ENCODE data around the gene ERC2. TPM values are rescaled to one million over a fixed set of nuclear protein-coding genes. Genes with fewer than 3 reads are reported as not detected.

The ERC2 gene
- polyA plus RNA-seq, 2 of the 4 experiments (the other 2 are of a cell fraction) = 0.16 TPM; not detected in 1

- TF ChIP-seq HEYL (CRISPR knock-in tag; IDR thresholded peaks at IDR 0.05) = no peak
- no peak for TF ChIP-seq HOXB13 (CRISPR knock-in tag; IDR thresholded peaks at IDR 0.05; ENCODE audit: low read depth)
- TF ChIP-seq MAZ (IDR thresholded peaks at IDR 0.05; ENCODE audit: borderline replicate concordance, low read depth, low read length) = no peak
- no peak for TF ChIP-seq ZC3H11A (IDR thresholded peaks at IDR 0.05)
- no peak for TF ChIP-seq RCOR1 (IDR thresholded peaks at IDR 0.05; ENCODE audit: low read depth, low read length)
- TF ChIP-seq ESRRA (IDR thresholded peaks at IDR 0.05; ENCODE audit: borderline replicate concordance, low read length) = no peak
- no peak for TF ChIP-seq RARB (CRISPR knock-in tag; IDR thresholded peaks at IDR 0.05)
- no peak for TF ChIP-seq EHMT2 (IDR thresholded peaks at IDR 0.05; ENCODE audit: low read depth)
- no peak for TF ChIP-seq ZSCAN20 (CRISPR knock-in tag; IDR thresholded peaks at IDR 0.05)
- TF ChIP-seq POLR2AphosphoS2 (conservative IDR thresholded peaks at IDR 0.05; ENCODE audit: low read length) = no peak
- no peak for TF ChIP-seq USF2 (IDR thresholded peaks at IDR 0.05)
- no peak for TF ChIP-seq NR3C1 (IDR thresholded peaks at IDR 0.05)
- TF ChIP-seq HOXA7 (CRISPR knock-in tag; IDR thresholded peaks at IDR 0.05) = no peak
- TF ChIP-seq JUNB (IDR thresholded peaks at IDR 0.05) = peak; percentile 96
- TF ChIP-seq ZFP36 (IDR thresholded peaks at IDR 0.05; ENCODE audit: borderline replicate concordance, partially characterized antibody) = no peak
- TF ChIP-seq BCL3 (IDR thresholded peaks at IDR 0.05) = no peak; the same call in 2 of the 3 replicates
- no peak for TF ChIP-seq POLR2A (IDR thresholded peaks at IDR 0.05; ENCODE audit: low read length)
- TF ChIP-seq HES2 (IDR thresholded peaks at IDR 0.05) = 0 out of 2 replicates have a peak, but pooled peaks have one; percentile 13
- no peak for TF ChIP-seq CBX2 (IDR thresholded peaks at IDR 0.05; ENCODE audit: borderline replicate concordance, low read depth)
- TF ChIP-seq ELK1 (IDR thresholded peaks at IDR 0.05; ENCODE audit: low read depth, low read length) = no peak
- no peak for TF ChIP-seq REST (IDR thresholded peaks at IDR 0.05)
- TF ChIP-seq MYC (IDR thresholded peaks at IDR 0.05; ENCODE audit: borderline replicate concordance, low read length) = no peak
- TF ChIP-seq SREBF2 (IDR thresholded peaks at IDR 0.05) = no peak
- TF ChIP-seq EHF (CRISPR knock-in tag; IDR thresholded peaks at IDR 0.05) = no peak
- TF ChIP-seq CTCF (IDR thresholded peaks at IDR 0.05) = no peak
- no peak for TF ChIP-seq ATOH8 (CRISPR knock-in tag; IDR thresholded peaks at IDR 0.05; ENCODE audit: low read depth)
- no peak for TF ChIP-seq NFE2L2 (conservative IDR thresholded peaks at IDR 0.05; ENCODE audit: low read length)
- no peak for TF ChIP-seq CBX8 (IDR thresholded peaks at IDR 0.05)
- peak; percentile 64; the same call in 1 of the 2 replicates for TF ChIP-seq MAX (IDR thresholded peaks at IDR 0.05)
- TF ChIP-seq NPAS2 (CRISPR knock-in tag; IDR thresholded peaks at IDR 0.05; ENCODE audit: borderline replicate concordance) = no peak
- peak; percentile 72 to 92; a peak in 3 of 4 replicates for TF ChIP-seq CEBPB (IDR thresholded peaks at IDR 0.05)
Observed at GRCh38 chr3:56131974-56132590, 336.2 kb downstream of the ERC2 start (continued).
